ENCODE results near the gene GRIA3.

- TF ChIP-seq POLR2A (IDR thresholded peaks at IDR 0.05; ENCODE audit: low read length) (no peak), GATA1 (IDR thresholded peaks at IDR 0.05; ENCODE audit: low read depth, low read length) (no peak)
Measured at GRCh38 chrX:123476611-123477219, 292.6 kb downstream of the GRIA3 start.
